ENCODE measurements around the gene ZNF3.

ZNF3 gene

GRCh38 chr7:100107890-100108289, 26.4 kb upstream of the ZNF3 start:
- no peak for DNase-seq

- no peak for DNase-seq
These were observed 25.7 kb upstream of the ZNF3 start for GRCh38 chr7:100107125-100107737.

- no peak for DNase-seq
These were observed 25.1 kb upstream of the ZNF3 start for GRCh38 chr7:100106633-100107032.

GRCh38 chr7:100105534-100105933, 24.0 kb upstream of the ZNF3 start:
- DNase-seq: no peak

- no peak for DNase-seq
These were observed 21.7 kb upstream of the ZNF3 start for GRCh38 chr7:100102950-100103840.

GRCh38 chr7:100101016-100101862, 19.7 kb upstream of the ZNF3 start, which contains the start of the genes AP4M1 and MCM7:
Gene AP4M1, plus strand, starts transcription at chr7:100101643. Its CDS starts 72 bp downstream, at chr7:100101715.
Gene MCM7, minus strand, starts transcription at chr7:100101397. Its CDS starts 103 bp downstream, at chr7:100101294.
- peak; percentile 99 for DNase-seq

- peak; percentile 90 for DNase-seq
These were observed 19.0 kb upstream of the ZNF3 start for GRCh38 chr7:100100420-100101015.

- no peak for DNase-seq
These were observed 17.9 kb upstream of the ZNF3 start for GRCh38 chr7:100099452-100099851.

GRCh38 chr7:100098913-100099312, 17.4 kb upstream of the ZNF3 start:
- DNase-seq: no peak

- no peak for DNase-seq
These were observed 14.2 kb upstream of the ZNF3 start for GRCh38 chr7:100095704-100096103.

- no peak for DNase-seq
These were observed 13.8 kb upstream of the ZNF3 start for GRCh38 chr7:100095289-100095688.

GRCh38 chr7:100093925-100094486, 12.5 kb upstream of the ZNF3 start:
- no peak for DNase-seq

- no peak for DNase-seq
These were observed 12.0 kb upstream of the ZNF3 start for GRCh38 chr7:100093498-100093897.

- no peak for DNase-seq
These were observed 11.5 kb upstream of the ZNF3 start for GRCh38 chr7:100093054-100093453.

- peak; percentile 48 for DNase-seq
These were observed 10.1 kb upstream of the ZNF3 start for GRCh38 chr7:100091411-100092181.

GRCh38 chr7:100090527-100091410, 9.2 kb upstream of the ZNF3 start:
- peak; percentile 32 for DNase-seq

GRCh38 chr7:100089458-100090196, 8.1 kb upstream of the ZNF3 start:
- no peak for DNase-seq

- peak; percentile 89 for DNase-seq
These were observed 7.3 kb upstream of the ZNF3 start, which contains the start of gene COPS6 for GRCh38 chr7:100088621-100089457. Gene COPS6, plus strand, starts transcription at chr7:100088969. Its CDS starts 22 bp downstream, at chr7:100088991.
